ENCODE data around the gene EVX2.

EVX2 gene

DNA sequence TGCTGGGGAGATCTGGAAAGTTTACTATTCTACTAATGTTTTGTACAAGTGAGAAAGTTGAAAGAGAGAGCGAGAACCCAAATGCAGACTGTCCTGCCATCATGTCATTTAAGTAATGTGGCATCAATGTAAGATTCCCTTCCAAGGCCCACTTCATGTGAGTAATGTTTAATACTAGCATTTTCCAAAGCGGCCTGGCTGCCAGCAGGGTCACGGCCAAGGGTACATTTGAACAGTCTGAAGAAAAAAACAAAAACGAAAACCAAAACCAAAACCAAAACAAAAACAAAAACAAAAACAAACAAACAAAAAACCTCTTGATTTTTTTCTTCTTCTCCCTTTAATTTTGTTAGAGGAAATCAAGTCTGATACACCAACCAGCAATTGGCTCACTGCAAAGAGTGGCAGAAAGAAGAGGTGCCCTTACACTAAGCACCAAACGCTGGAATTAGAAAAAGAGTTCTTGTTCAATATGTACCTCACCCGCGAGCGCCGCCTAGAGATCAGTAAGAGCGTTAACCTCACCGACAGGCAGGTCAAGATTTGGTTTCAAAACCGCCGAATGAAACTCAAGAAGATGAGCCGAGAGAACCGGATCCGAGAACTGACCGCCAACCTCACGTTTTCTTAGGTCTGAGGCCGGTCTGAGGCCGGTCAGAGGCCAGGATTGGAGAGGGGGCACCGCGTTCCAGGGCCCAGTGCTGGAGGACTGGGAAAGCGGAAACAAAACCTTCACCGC, 35.0 kb upstream of the EVX2 start:
- Histone ChIP-seq H3K27me3 (replicated peaks; ENCODE audit: control insufficient read depth, insufficient read depth, low read length) (peaks cover 4% of the 10 kb centered on the region), H3K36me3 (ENCODE audit: control insufficient read depth, insufficient read depth, low read length) (no peaks in the 10 kb centered on the region), H3K4me3 (replicated peaks; ENCODE audit: low read depth, low read length) (no peak overlapping the region)
- DNase-seq (ENCODE audit: extremely low read depth, insufficient read length) = no peak
- TF ChIP-seq, protein P1, sequence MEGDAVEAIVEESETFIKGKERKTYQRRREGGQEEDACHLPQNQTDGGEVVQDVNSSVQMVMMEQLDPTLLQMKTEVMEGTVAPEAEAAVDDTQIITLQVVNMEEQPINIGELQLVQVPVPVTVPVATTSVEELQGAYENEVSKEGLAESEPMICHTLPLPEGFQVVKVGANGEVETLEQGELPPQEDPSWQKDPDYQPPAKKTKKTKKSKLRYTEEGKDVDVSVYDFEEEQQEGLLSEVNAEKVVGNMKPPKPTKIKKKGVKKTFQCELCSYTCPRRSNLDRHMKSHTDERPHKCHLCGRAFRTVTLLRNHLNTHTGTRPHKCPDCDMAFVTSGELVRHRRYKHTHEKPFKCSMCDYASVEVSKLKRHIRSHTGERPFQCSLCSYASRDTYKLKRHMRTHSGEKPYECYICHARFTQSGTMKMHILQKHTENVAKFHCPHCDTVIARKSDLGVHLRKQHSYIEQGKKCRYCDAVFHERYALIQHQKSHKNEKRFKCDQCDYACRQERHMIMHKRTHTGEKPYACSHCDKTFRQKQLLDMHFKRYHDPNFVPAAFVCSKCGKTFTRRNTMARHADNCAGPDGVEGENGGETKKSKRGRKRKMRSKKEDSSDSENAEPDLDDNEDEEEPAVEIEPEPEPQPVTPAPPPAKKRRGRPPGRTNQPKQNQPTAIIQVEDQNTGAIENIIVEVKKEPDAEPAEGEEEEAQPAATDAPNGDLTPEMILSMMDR (IDR thresholded peaks at IDR 0.05; ENCODE audit: insufficient read depth, low read length, poor library complexity, severe bottlenecking) = peak; percentile 72

DNA sequence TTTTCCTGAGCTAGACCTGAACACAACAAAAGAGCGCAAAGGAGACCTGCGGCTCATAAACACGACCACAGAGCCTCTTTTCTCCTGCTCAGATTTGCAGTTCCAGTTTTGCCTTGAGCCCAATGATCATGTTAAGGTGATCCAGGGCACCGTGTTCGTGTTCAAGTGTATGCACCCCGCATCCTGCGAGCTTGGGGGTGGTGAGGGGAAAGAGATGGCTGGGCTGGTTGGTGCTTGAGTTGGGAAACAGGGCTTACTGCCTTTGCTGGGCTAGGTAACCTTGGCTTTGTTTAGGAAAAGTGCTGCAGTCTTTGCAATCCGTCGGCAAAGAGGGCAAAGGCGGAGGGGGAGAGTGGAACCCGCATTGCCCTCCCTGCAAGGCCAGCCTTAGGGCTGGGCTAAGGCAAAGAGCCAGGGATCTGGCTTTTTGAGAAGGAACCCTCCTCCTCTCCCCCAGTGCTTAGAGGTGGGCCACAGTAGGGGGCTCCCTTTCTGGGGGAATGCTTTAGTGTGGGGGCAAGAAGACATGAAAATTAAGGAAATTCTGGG, 34.1 kb upstream of the EVX2 start:
- no peak for DNase-seq (ENCODE audit: extremely low read depth, insufficient read length)
- TF ChIP-seq, protein P1 (IDR thresholded peaks at IDR 0.05; ENCODE audit: insufficient read depth, low read length, poor library complexity, severe bottlenecking) = no peak
- Histone ChIP-seq H3K36me3 (ENCODE audit: control insufficient read depth, insufficient read depth, low read length) (no peaks in the 10 kb centered on the region), H3K4me3 (replicated peaks; ENCODE audit: low read depth, low read length) (no peak overlapping the region), H3K27me3 (replicated peaks; ENCODE audit: control insufficient read depth, insufficient read depth, low read length) (peaks cover 4% of the 10 kb centered on the region)

DNA sequence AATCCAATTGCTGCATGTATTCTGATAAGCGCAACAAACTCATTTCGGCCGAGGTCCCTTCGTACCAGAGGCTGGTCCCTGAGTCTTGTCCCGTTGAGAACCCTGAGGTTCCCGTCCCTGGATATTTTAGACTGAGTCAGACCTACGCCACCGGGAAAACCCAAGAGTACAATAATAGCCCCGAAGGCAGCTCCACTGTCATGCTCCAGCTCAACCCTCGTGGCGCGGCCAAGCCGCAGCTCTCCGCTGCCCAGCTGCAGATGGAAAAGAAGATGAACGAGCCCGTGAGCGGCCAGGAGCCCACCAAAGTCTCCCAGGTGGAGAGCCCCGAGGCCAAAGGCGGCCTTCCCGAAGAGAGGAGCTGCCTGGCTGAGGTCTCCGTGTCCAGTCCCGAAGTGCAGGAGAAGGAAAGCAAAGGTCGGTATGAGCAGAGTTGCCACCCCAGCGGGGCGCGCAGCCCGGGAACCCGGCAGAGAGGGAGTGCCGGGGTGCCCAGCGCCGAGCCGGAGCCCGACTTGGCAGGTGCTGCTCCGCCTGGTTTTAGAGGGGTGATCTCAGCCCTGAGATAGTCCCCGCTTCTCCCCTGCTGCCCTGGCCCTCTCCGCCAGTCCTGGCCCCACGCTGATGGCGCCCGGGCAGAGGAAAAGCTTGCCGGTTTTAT, 33.5 kb upstream of the EVX2 start:
- H3K4me3 ChIP-seq (replicated peaks; ENCODE audit: low read depth, low read length) = no peak overlapping the region
- peaks cover 4% of the 10 kb centered on the region for H3K27me3 ChIP-seq (replicated peaks; ENCODE audit: control insufficient read depth, insufficient read depth, low read length)
- H3K36me3 ChIP-seq (ENCODE audit: control insufficient read depth, insufficient read depth, low read length) = no peaks in the 10 kb centered on the region
- DNase-seq (ENCODE audit: extremely low read depth, insufficient read length) = no peak
- TF ChIP-seq, protein P1 (IDR thresholded peaks at IDR 0.05; ENCODE audit: insufficient read depth, low read length, poor library complexity, severe bottlenecking) = no peak

DNA sequence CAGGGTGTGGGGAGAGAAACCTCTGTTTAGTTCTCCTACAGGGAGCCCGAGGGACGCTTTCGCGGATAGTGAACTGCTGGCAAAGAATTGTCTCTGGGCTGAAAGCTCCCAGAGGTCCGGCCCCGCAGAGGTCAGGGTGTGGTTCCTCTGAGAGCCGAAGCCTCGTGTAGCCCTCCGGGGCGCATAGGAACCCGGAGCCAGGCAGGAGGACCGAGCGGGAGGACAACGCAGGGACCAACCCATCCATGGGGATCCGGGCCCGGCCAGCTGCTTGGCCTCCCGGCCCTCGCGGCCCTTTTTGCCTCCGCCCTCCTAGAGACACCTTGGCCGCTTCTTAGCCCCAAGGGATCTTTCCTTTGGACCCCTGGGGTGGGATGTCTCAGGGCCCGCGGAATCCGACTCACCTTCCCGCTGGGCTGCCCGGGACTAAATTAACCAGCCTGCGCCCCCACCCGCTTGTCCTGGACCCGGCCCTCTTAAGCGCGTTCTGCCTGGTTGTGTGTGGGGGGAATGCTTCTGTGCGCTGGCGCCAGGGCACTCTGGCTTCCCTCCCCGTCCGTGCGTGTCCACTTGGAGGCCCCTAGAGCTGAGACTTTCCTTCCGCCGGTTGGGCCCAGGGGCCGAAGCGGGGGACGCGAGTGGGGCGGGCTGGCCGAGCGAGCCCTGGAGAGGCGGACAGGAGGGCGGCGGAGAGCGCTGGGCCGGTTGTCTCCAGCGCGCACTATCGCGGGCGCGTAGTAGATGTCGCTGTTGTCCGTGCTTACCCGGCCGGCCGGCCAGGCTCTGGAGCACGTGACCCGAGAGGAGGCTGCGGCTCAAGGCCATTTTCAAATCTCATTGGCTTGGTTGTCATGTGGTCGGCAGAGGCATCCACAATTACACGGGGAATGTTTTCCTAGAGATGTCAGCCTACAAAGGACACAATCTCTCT, 32.4 kb upstream of the EVX2 start, which contains the start of gene HOXD10:
Gene HOXD10, plus strand, starts transcription at position 896 of the 931 bp plus-strand sequence. CDS start 56 bp downstream, outside the sequence.
- TF ChIP-seq, protein P1 (IDR thresholded peaks at IDR 0.05; ENCODE audit: insufficient read depth, low read length, poor library complexity, severe bottlenecking) = no peak
- Histone ChIP-seq H3K4me3 (replicated peaks; ENCODE audit: low read depth, low read length) (no peak within 1 kb of the TSS), H3K36me3 (ENCODE audit: control insufficient read depth, insufficient read depth, low read length) (no peaks in the 10 kb centered on the region), H3K27me3 (replicated peaks; ENCODE audit: control insufficient read depth, insufficient read depth, low read length) (peaks cover 8% of the 10 kb centered on the region)
- DNase-seq (ENCODE audit: extremely low read depth, insufficient read length) = no peak

DNA sequence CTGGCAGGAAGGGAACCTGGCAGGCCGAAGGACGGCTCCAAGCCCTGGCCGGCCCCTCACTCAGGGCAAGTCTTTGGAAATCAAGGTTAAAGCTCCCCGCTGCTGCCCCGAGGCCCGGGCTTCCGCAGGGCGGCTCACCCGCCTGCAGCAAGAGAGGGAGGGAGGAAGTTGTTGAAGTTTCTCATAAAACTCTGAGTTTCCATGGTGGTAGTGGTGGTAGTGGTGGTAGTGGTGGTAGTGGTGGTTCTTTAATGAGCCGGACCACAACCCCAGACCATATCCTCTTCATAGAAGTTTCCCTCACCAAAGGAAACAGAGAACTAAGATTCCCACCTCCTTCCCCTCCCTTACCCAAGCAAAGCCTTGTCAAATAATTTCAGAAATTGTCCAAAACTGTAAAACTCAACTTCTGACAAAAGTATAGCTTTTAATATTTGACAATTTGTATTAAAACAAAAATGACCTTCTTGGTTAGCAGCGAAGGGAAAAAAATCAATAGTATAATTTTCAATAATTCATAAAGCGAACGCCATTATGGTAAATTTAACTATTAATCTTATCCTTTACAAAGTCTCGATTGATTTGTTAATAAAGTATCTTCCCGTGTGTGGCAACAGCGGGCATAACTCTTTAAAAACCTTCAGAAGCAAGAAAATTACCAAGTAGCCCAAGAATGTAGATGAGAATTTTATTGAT, 31.3 kb upstream of the EVX2 start:
- no peak overlapping the region for H3K4me3 ChIP-seq (replicated peaks; ENCODE audit: low read depth, low read length)
- H3K27me3 ChIP-seq (replicated peaks; ENCODE audit: control insufficient read depth, insufficient read depth, low read length) = peaks cover 6% of the 10 kb centered on the region
- TF ChIP-seq, protein P1 (IDR thresholded peaks at IDR 0.05; ENCODE audit: insufficient read depth, low read length, poor library complexity, severe bottlenecking) = no peak
- DNase-seq (ENCODE audit: extremely low read depth, insufficient read length) = no peak
- no peaks in the 10 kb centered on the region for H3K36me3 ChIP-seq (ENCODE audit: control insufficient read depth, insufficient read depth, low read length)
